Measurements from ENCODE around the gene ENAH.

ENAH gene

GRCh38 chr1:225592362-225593025, 60.4 kb downstream of the ENAH start:
- Histone ChIP-seq H3K36me3 (ENCODE audit: insufficient read depth, low read length) (no peaks in the 10 kb centered on the region), H3K27me3 (ENCODE audit: insufficient read depth, low read length, poor library complexity, severe bottlenecking) (no peaks in the 10 kb centered on the region), H3K9me2 (replicated peaks; ENCODE audit: low read depth, low read length) (no peaks in the 10 kb centered on the region), H2AFZ (ENCODE audit: low read length) (no peak overlapping the region), H3K4me2 (ENCODE audit: low read depth, low read length, poor library complexity, severe bottlenecking) (no peak overlapping the region), H3K9me3 (ENCODE audit: insufficient read depth, low read depth, low read length) (no peaks in the 10 kb centered on the region), H3K79me2 (ENCODE audit: insufficient read depth, low read length) (no peaks in the 10 kb centered on the region), H3F3A (ENCODE audit: low read depth) (no peaks in the 10 kb centered on the region), H3K4me3 (ENCODE audit: low read length, poor library complexity, severe bottlenecking) (no peak overlapping the region), H3K4me1 (ENCODE audit: insufficient read depth, low read length, poor library complexity, severe bottlenecking) (no peaks in the 10 kb centered on the region), H4K20me1 (ENCODE audit: insufficient read depth, low read length, poor library complexity, severe bottlenecking) (no peaks in the 10 kb centered on the region), H3K9ac (ENCODE audit: low read depth, low read length, poor library complexity, severe bottlenecking) (no peak overlapping the region)
- TF ChIP-seq CTCF (conservative IDR thresholded peaks at IDR 0.05; ENCODE audit: low read length) (no peak), EZH2phosphoT487 (IDR thresholded peaks at IDR 0.05; ENCODE audit: borderline replicate concordance) (no peak)

GRCh38 chr1:225587310-225587709, 65.6 kb downstream of the ENAH start:
- Histone ChIP-seq H3K4me2 (ENCODE audit: low read depth, low read length, poor library complexity, severe bottlenecking) (no peak overlapping the region), H3F3A (ENCODE audit: low read depth) (no peaks in the 10 kb centered on the region), H2AFZ (ENCODE audit: low read length) (no peak overlapping the region), H3K4me1 (ENCODE audit: insufficient read depth, low read length, poor library complexity, severe bottlenecking) (no peaks in the 10 kb centered on the region), H3K4me3 (ENCODE audit: low read length, poor library complexity, severe bottlenecking) (no peak overlapping the region), H3K27me3 (ENCODE audit: insufficient read depth, low read length, poor library complexity, severe bottlenecking) (no peaks in the 10 kb centered on the region), H4K20me1 (ENCODE audit: insufficient read depth, low read length, poor library complexity, severe bottlenecking) (no peaks in the 10 kb centered on the region), H3K36me3 (ENCODE audit: insufficient read depth, low read length) (no peaks in the 10 kb centered on the region), H3K9ac (ENCODE audit: low read depth, low read length, poor library complexity, severe bottlenecking) (no peak overlapping the region), H3K9me3 (ENCODE audit: insufficient read depth, low read depth, low read length) (no peaks in the 10 kb centered on the region), H3K79me2 (ENCODE audit: insufficient read depth, low read length) (0 out of 2 replicates have a peak, but pooled peaks cover 3% of the 10 kb centered on the region), H3K9me2 (replicated peaks; ENCODE audit: low read depth, low read length) (no peaks in the 10 kb centered on the region)
- TF ChIP-seq EZH2phosphoT487 (IDR thresholded peaks at IDR 0.05; ENCODE audit: borderline replicate concordance) (no peak), CTCF (conservative IDR thresholded peaks at IDR 0.05; ENCODE audit: low read length) (no peak)

GRCh38 chr1:225581186-225581585, 71.7 kb downstream of the ENAH start:
- no peaks in the 10 kb centered on the region for H3K9me2 ChIP-seq (replicated peaks; ENCODE audit: low read depth, low read length)
- H3K4me1 ChIP-seq (ENCODE audit: insufficient read depth, low read length, poor library complexity, severe bottlenecking), result no peaks in the 10 kb centered on the region
- no peaks in the 10 kb centered on the region for H3K36me3 ChIP-seq (ENCODE audit: insufficient read depth, low read length)
- H3F3A ChIP-seq (ENCODE audit: low read depth), result no peaks in the 10 kb centered on the region
- H4K20me1 ChIP-seq (ENCODE audit: insufficient read depth, low read length, poor library complexity, severe bottlenecking), result no peaks in the 10 kb centered on the region
- H3K9me3 ChIP-seq (ENCODE audit: insufficient read depth, low read depth, low read length), result no peaks in the 10 kb centered on the region
- H3K4me3 ChIP-seq (ENCODE audit: low read length, poor library complexity, severe bottlenecking), result no peak overlapping the region
- no peak overlapping the region for H3K4me2 ChIP-seq (ENCODE audit: low read depth, low read length, poor library complexity, severe bottlenecking)
- H3K27me3 ChIP-seq (ENCODE audit: insufficient read depth, low read length, poor library complexity, severe bottlenecking), result no peaks in the 10 kb centered on the region
- no peak overlapping the region for H3K9ac ChIP-seq (ENCODE audit: low read depth, low read length, poor library complexity, severe bottlenecking)
- TF ChIP-seq EZH2phosphoT487 (IDR thresholded peaks at IDR 0.05; ENCODE audit: borderline replicate concordance) (no peak), CTCF (conservative IDR thresholded peaks at IDR 0.05; ENCODE audit: low read length) (no peak)
- H3K79me2 ChIP-seq (ENCODE audit: insufficient read depth, low read length), result no peaks in the 10 kb centered on the region
- H2AFZ ChIP-seq (ENCODE audit: low read length), result no peak overlapping the region
